ENCODE data around the gene TBX4.
"Not testable (repeated sequence)": the region's sequence is repeated elsewhere in the genome, so short reads cannot be mapped to it uniquely, and the experiment has no call there.

Gene TBX4

DNA sequence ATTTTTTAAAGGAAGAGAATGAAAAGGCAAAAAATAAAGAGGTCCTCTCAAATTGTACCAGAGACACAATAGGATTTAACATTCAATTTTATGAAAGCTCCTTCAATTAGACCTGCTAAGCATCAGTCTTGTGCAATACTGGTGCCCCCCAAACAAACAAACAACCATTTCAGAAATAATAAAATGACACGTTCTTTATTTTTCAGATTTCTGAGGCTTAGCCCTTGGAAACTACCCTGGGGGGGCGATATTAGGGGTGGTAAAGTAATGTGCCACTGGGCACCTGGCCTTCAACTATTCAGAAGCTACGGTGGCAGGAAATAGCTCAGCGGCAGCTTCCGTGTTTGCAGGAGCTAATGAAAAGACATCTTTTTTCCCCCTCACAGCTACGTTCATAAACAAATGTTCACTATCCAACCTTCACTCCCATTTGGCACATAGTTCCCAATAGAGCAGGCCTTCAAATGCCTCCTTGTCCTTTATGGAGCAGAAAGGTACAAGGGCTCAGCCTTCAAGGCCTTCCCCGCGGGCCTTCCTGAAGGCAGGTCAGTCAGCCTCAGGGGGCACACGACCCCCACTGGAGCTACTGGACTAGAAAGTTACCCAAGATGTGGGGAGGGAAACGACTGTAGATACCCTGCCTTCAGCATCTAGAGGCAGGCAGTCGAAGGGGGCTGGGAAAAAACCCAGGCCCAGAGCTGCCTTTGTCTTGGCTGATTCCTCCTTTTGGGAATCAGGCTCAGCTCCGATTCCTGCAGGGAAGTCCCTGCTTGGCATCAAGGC lies 44.1 kb downstream of the TBX4 start:
- DNase-seq (ENCODE audit: low read depth in 2 of 2, low spot score in 1 of 2) = no peak

DNA sequence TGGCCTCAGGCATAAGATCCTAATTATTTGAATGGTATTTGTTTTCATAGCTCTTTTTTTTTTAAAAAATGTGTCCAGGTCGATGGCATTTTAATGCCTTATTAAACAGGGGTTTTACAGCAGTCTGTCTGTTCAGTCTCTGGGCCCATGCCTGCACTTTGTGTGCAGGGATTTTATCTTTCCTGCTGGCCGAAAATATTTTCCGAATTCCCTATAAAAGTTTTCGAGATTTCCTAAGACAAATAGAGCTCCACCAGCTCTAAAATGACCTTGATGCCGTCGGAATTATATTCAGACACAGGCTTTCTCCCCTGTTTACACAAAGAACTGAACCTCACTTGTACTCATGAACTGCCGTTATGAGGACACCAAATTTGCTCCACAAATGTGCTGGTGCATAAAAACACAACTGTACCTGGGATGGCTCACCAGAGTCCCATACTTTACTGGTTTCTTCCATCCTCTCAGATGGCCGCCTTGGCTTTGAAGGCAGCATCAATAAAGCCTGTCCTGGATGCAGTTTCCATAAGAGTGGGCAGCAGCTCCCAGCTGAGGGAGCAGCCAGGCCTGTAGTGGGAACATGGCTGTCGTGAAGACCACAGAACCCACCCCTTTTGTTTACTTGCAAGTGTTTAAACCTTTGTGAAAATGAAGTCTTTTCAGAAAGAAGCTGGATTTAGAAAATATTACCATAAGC lies 44.9 kb downstream of the TBX4 start:
- no peak for DNase-seq (ENCODE audit: low read depth in 2 of 2, low spot score in 1 of 2)

DNA sequence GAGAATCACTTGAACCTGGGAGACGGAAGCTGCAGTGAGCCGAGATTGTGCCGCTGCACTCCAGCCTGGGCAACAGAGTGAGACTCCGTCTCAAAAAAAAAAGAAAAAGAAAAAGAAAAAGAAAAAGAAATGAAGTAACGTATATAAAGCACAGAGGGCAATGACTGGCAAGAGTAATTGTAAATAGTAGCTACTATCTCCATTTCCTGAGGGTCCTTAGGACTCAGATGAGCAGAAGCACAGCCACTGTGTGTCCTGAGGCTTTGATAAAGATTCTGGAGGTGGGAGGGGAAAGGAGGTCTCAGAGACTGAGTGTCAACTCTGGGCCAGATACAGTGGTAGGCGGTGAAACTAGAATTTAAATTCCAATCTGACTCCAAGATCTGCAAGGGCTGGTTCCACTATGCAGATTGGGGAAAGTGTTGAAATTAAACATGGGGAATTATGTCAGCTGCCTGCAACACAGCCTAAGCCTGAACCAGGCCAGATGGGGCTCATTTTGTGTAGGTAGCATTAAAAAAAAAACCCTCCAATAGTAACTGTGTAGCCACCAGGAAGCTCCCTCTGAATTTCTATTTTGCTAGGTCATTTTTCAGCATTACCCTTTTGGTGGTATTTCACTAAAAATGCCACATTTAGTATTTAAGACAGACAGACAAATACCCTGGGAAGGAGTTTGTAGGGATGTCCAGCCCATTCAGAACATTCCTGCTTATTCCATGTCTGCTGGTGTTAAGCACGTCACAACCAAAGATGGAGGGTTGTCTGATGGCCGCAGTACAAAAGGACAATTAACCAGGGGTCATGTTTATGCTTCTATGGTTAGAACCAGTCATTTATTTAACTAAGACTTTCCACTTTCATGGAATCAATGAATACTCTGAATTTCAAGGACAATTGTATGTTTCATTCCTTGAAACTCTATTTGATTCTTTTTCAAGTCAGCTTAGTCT lies 46.1 kb downstream of the TBX4 start:
- DNase-seq (ENCODE audit: low read depth in 2 of 2, low spot score in 1 of 2) = no peak

DNA sequence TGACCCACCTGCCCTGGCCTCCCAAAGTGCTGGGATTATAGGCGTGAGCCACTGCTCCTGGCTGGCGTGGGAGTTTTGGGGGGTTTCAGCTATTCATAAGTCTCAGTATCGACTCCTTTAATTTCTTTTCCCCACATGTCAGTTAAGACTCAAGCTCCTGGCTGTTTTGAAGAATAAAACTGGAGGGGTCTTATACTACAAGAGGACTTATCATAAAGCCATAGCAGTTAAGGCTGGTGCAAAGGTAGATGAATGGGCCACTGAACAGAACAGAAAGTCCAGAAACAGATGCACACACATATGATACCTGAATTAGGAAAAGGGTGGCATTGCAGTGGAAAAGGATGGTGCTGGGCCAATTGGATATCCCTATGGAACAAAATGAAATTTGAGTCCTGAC lies 47.4 kb downstream of the TBX4 start:
- no peak for DNase-seq (ENCODE audit: low read depth in 2 of 2, low spot score in 1 of 2)

DNA sequence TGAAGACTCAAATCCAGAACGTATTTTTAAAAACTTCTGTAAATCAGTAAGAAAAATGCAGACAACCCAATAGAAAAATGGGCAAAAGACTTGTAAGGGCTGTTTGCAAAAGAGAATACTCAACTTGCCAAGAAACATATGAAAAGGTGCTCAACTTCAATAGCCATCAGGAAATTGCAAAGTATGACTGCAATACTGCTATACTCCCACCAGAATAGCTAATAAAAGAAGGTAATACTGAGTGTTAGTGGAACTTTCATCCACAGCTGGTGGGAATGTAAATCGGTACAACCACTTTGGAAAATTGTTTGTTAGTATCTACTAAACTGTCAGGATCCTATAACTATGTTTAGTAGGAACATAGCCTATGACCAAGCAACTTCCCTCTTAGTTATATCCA lies 48.1 kb downstream of the TBX4 start:
- no peak for DNase-seq (ENCODE audit: low read depth in 2 of 2, low spot score in 1 of 2)

DNA sequence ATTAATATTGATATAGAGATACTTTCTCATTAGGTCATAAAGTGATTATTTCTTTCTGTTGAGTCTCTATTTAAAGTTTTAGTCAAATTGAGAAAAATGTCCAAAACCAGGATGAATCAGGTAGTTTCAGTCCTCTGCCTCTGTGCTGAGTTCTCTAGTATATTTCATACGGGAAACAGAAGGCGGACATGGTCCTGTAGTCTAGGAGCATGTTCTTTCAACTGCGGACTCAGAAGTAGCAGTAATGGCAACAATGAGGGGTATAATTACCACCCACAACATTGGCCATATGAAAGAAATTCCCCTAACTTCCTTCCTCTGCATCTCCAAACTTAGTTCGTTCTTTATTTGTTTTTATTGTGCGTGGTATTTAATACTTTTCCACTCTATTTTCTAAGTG lies 50.1 kb downstream of the TBX4 start:
- DNase-seq (ENCODE audit: low read depth in 2 of 2, low spot score in 1 of 2) = no peak

DNA sequence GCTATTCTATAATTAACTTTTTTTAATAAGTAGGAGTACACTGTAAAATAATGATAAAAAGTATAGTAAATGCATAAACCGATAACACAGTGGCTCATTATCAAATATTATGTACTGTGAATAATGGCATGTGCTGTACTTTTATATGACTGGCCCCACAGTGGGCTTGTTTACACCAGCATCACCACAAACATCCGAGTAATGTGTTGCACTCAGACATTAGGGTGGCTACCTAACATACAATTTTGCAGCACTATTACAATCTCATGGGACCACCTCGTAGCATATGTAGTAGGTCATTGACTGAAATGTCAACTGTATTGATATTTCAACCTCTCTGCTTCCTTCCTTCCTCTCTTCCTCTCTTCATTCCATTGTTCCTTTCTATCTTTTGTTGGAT lies 51.7 kb downstream of the TBX4 start:
- DNase-seq (ENCODE audit: low read depth in 2 of 2, low spot score in 1 of 2) = no peak

DNA sequence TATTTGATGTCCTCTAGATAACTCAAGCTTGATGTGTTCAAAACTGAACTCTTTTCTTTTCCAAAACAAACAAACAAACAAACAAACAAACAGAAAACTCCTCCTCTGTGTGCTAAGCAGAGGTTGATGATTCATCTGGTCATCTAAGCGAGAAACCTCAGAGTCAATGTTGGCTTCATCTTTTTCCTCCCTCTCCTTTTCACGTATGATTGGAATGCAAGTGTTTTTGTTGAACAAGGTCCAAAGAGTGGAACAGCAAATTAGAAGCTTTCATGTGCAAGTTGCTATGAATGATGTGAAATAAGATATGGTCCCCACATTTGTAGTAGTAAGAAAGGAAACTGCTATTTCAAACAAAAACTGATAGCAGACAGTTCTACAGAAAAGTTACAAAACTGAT lies 52.5 kb downstream of the TBX4 start:
- no peak for DNase-seq (ENCODE audit: low read depth in 2 of 2, low spot score in 1 of 2)

DNA sequence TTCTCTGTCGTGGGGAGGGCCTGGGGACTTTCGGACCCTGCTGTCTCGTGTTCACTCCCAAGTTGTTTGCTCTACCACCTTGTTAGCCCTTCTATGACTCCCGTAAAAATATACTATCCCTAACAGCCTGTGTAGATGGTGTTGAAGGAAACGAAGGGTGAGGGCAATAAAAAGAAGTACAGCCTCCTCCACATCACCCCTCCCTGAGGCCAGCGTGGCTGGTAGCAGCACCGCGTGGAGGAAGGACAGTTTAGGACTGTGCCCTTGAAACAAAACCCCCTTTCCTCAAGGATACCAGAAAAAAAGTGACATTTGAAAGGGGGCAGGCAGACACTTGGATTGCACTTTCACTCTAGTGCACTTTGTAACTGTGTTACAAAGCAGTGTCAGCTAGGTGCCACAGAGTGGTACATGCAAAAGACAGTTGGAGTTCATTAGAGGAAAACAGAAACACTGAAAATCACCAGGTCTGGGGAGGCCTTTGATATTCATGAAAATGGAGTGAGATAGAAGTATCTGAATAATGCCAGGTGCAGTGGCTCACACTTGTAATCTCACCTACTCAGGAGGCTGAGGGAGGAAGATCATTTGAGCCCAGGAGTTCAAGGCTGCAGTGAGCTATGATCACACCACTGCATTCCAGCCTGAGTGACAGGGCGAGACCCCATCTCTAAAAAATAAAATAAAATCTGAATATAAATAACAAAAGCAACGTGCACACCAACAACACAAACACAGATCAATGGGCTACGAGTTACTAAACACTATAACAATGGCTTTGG lies 53.8 kb downstream of the TBX4 start:
- no peak for DNase-seq (ENCODE audit: low read depth in 2 of 2, low spot score in 1 of 2)

DNA sequence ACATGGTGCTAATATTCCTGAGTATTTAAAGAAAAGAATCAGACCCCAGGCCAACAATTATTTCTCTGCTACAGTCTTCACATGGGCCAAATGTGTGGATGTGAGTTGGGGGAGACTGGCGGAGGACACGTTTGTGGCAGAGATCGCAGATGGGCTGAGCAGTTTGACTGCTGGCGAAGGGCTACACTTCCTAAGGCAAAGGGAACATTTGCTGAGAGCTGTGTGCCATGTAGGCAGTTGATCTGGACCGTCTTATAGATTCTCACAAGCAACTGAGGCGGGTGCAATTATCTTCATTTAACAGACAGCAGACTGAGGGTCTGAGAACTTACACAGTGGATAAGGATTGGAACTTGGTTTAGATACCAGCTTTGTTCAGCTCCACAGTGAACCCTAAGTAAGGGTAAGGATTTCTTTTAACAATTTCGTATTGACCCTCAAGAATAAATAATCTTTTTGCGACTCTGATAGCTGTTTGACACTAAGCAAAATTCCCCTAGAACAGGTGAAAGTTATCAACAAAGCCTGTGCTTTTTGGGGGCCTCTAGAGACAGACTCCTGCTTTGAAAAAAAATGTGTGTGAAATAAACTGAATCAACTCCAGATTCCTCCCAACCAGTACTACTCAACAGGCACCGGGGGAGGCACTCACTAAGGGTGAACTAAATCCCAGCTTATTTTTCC lies 55.3 kb downstream of the TBX4 start:
- no peak for DNase-seq (ENCODE audit: low read depth in 2 of 2, low spot score in 1 of 2)

DNA sequence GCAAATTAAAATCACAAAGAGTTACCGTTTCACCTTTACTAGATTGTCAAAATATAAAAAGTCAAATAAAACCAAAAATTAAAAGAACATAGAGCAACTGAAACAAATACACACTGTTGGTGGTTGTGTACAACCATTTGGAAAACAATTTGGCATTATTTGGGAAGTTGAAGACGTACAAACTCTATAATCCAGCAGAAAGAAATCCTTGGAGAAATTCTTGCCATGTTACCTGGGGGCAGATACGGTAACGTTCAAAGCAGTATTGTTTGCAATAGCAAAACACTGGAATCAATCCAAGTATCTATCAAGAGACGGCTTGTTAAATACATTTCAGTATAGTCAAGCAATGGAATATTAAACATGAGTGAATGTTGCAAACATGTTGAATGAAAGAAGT lies 56.7 kb downstream of the TBX4 start:
- no peak for DNase-seq (ENCODE audit: low read depth in 2 of 2, low spot score in 1 of 2)

DNA sequence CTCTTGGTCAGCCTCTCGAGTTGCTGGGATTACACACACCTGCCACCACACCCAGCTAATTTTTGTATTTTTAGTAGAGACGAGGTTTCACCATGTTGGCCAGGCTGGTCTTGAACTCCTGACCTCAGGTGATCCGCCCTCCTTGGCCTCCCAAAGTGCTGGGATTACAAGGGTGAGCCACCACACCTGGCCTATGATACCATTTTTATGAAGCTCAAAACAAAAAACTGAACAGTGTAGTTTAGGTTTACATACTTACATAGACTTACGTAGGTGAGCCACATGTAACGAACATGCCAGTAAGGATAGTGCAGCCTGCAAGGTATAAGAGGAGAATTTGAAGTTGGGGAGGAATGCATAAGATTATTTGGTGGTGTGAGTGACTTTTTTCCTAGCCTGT lies 57.2 kb downstream of the TBX4 start:
- DNase-seq (ENCODE audit: low read depth in 2 of 2, low spot score in 1 of 2) = not testable (repeated sequence)

DNA sequence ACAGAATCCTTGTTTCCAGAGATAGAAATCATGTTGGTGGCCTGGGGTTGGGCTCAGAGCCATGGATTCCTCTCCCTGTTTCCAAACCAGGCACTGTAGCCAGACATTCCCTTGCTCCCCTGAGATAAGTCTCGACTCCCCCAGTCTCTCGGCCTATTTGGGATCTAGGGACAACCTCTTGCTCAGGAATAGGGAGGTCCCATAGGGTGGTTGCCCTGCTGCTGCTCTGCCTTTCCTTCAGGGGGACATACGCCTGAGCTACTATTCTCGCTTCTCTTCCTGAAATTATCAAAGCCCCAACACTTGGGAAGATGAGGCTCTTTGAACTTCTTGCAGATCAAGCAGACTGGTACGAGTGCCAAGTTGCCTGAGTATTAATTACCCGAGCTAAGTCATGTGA lies 58.0 kb downstream of the TBX4 start:
- no peak for DNase-seq (ENCODE audit: low read depth in 2 of 2, low spot score in 1 of 2)

DNA sequence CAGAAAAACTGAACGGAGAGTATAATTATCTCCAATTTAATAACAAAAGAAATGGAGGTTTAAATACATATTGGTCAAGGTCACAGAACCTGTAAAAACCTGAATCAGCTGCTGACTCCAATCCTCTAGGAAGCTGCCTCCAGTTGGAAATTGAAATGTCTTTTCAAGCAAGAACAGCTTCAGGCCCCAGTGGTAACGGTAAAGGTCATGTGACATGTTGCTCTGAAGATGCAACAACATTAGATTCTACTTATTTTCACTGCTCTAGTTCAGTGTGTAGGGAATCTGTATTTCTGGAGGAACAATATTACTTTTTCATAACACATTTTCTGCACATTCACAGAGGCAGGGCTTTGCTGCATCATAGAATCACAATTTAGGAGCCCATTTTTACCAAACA lies 58.8 kb downstream of the TBX4 start:
- DNase-seq (ENCODE audit: low read depth in 2 of 2, low spot score in 1 of 2) = no peak

DNA sequence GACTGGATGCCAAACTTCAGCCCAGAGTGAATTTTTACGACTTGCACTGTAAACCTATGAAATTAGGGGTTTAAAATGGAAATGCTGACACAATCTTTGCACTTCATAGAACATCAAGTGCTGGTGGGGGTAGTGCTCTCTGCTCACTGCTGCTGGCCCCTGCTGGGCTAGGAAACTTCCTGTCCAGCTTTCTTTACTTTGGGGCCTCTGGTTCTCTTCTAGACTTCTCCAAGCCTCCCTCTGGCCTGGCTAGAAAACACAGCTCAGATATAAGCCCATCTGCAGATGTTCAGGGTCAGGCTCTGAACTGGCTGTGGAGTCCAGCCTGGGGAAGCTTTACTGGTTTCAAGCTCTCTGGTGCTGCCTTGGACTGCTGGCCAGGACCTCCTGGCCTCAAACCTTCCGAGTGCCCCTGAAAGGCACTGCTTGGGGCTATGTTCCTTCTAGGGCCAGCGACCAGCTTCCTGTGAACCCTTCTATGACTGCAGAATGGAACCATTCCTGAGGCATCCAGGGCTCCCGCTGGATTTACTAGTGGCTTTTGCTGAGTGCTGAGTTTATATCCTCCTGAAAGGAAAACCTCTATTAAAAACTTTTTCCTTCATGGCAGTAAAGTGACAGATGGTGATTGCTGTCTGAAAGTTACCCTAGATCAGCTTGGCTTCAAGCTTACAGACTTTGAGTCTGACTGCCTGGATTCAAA lies 59.4 kb downstream of the TBX4 start:
- no peak for DNase-seq (ENCODE audit: low read depth in 2 of 2, low spot score in 1 of 2)

DNA sequence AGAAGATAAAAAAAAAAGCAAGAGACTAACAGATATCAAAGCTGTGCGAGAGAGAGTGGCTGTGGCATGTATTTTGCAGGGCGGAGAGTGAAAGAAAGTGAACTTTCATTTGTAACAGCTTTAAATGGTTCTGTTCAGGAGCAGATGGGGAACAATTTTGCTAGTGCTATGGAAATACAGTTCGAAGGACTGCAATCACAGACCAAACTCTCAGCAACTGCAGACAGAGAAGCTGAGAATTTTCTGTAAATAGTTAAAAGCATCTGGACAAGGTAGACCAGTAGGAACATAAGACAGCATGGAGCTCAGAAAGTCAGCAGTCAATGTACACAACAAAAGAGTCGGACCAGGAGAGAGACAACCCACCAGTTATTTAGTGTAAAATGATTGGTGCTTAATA lies 62.3 kb downstream of the TBX4 start:
- DNase-seq (ENCODE audit: low read depth in 2 of 2, low spot score in 1 of 2) = no peak

DNA sequence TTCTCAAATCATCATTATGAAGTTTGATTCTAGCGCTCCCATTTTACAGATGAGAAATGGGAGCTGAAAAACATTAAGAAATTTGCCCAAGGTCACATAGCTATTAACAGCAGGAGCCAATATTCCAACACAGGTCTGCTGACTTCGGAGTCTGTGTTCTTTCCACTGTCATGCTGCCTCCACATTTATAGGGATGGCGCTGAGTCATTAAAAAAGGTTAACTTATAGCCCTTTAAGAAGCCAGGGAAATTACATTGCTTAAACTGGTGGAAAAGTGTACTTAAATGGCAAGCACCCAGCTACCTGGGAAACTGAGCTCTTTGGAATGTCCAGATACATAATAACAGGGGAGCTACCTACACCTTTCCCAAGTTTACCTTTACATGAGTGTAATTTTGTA lies 65.0 kb downstream of the TBX4 start:
- no peak for DNase-seq (ENCODE audit: low read depth in 2 of 2, low spot score in 1 of 2)

DNA sequence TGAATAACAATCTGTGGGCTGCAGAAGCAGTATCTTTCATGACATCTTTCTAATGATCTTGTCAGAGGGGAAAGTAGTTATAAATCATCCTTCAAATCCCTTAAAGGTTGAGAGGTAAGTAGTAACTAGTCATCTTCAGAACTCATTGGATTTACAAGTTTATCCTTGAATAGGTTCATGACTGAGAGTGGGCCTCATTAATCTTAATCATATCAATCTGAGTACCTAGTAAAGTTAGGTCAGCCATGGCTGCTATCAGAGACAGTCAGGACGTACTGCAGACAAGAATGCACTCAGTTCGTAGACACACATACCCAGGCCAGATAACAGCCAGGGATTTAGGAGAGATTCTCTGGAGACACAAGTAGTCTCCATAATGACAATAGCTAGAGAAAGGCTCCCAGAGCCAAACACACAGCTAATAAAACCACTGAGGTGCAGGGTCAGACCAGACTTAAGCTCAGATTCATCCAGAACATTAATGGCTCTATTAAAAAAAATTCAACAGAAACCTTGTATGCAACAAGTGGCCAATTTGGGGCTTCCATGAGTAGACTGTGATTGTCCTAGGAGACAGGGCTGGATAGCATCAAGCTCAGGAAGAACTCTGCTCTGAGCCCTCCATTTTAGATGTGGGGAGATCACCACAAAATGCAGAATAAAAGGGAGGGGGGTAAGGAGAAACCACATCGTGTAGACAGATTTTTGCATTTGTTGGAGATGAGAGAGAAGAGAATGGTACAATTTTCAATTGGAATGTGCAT lies 65.8 kb downstream of the TBX4 start:
- DNase-seq (ENCODE audit: low read depth in 2 of 2, low spot score in 1 of 2) = no peak

DNA sequence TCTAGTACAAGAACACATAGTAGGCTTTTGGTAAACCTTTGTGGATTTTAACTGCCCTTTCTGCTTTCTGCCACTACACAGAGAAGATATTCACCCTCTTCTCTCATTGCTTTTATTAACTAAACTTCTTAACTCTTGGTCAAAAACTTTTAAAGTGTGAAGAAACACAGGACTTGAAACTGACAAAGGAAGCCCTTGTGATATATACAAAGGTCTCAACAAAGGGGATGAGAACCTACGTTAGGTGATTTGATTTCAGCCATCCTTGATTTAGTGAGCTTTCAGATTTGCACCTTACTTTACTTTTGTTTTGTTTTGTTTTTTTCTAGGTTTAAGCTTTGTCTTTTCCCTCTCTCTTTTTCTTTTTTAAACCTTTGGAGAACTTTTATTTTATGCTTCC lies 66.9 kb downstream of the TBX4 start:
- DNase-seq (ENCODE audit: low read depth in 2 of 2, low spot score in 1 of 2) = no peak
